GM18526 (cell line): ENCODE data around the gene KANSL1.

ENCODE experiments used
- POLR2A ChIP-seq: IDR thresholded peaks from 3 replicates; pipeline ENCODE4 v1.6.1; 2011; ENCODE audit not compliant: insufficient read length; ENCODE audit errors: extremely low read depth

KANSL1 gene

DNA sequence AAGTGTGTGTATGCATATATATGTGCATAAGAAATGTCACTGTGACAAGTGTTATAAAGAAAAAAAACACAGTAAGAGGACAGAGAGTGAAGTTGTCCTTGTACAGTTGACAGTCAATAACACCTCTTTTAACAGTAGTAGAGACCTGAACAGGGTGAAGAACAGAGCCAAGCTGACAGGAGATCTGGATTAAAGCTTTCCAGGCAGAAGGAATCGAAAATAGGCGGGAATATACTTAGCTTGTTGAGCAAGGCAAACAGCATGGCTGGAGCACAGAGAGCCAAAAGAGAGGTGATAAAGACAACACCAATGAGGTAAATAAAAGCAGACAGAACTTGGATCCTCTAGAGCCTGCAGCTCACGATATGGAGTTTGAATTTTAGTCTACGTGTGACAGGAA, 64.8 kb downstream of the KANSL1 start:
- TF ChIP-seq POLR2A, result no peak

DNA sequence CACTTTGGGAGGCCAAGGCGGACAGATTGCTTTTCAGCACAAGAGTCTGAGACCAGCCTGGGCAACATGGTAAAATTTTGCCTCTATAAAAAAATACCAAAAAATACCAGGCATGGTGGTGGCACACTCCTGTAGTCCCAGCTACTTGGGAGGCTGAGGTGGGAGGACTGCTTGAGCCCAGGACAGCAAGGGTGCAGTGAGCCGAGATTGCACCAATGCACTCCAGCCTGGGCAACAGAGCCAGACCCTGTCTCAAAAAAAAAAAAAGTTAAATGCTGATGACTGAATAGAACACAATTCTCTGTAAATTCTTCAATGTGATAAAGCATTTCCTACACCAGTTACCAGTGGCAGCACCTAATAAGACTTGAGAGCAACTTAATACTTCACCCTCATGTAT, 65.7 kb downstream of the KANSL1 start:
- TF ChIP-seq POLR2A, result no peak

DNA sequence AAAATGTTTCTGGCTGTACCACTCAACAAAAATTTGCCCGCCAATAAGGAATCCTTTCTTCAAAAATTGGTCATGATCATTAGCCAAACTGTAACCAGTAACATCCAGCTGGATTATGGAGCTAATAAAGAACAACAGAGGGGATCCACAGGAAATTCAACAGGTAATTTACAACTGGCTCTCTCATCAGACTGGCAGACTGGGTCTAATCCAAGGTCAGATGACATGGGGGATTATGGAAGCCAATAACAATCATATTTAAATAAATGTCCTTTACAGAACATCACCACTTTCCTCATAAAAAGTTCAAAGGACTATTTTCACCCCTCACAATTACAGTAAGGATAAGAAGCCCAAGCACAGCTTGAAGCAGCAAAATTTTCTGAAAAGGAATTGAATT, 66.4 kb downstream of the KANSL1 start:
- TF ChIP-seq POLR2A, result no peak

DNA sequence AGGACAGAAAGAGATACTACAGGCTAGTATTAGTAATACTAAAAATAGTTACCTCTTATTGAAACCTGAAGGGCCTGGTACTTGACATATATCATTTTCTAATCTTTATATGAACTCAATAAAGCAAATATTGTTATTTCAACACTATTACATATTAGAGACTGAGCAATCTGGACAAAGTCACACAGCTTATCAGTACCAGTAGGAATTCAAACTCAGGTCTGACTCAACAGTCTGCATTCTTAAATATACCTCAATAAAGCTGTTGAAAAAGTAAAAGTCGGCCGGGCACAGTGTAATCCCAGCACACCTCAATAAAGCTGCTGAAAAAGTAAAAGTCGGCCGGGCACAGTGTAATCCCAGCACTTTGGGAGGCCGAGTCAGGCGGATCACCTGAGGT, 67.4 kb downstream of the KANSL1 start:
- TF ChIP-seq POLR2A, result no peak

DNA sequence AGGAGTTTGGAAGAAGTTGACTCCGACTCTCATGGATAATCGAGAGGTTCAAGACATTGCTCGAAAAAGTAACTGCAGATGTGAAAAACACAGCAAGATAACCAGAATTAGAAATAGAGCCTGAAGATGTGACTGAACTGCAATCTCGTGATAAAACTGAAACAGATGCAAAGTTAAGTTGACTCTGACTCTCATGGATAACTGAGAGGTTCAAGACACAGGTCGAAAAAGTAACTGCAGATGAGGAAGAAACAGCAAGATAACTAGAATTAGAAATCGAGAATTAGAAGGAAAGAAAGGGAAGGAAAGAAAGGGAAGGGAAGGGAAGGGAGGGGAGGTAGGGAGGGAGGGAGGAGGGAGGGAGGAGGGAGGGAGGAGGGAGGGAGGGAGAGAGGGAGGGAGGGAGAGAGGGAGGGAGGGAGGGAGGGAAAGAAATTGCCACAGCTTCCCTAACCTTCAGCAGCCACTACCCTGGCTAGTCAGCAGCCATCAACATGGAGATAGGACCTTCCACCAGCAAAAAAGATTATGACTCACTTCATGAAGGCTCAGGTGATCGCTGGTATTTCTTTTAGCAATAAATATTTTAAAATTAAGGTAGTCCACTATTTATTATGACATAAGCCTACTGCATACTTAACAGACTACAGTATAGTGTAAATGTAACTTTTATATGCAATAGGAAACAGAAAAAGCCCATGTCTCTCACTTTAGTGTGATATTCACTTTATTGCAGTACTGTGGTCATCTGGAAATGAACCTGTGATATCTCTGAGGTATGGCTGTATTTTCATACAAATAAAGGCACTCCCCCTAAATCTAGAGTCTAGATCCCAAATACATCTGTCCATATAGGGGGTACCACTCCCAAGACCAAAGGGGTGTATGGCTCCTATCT, 68.3 kb downstream of the KANSL1 start:
- TF ChIP-seq POLR2A, result no peak

DNA sequence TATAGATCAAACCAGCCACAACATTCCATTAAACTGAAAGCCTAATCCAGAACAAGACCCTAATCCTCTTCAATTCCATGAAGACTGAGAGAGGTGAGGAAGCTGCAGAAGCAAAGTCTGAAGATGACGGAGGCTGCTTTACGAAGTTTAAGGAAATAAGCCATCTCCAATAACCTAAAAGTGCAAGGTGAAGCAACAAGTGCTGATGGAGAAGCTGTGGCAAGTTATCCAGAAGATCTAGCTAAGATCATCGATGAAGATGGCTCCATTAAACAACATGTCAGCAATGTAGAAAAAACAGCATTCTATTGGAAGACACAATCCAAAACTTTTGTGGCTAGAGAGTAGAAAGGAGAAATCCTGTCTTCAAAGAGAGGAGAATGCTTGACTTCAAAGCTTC, 69.6 kb downstream of the KANSL1 start:
- no peak for TF ChIP-seq POLR2A

DNA sequence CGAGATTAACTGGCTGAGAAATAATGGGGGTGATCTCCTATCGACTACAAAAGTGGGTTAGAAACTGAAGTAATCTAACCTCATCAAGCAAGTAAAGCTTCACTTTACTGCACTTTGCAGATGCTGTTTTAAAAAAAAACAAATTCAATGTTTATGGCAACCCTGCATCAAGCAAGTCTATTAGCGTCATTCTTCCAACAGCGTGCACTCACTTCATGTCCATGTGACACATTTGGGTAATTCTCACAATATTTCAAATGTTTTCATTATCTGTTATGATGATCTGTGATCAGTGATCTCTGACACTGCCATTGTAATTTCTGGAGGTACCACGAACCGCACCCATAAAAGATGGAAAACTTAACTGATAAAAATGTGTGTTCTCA, 70.8 kb downstream of the KANSL1 start:
- no peak for TF ChIP-seq POLR2A

DNA sequence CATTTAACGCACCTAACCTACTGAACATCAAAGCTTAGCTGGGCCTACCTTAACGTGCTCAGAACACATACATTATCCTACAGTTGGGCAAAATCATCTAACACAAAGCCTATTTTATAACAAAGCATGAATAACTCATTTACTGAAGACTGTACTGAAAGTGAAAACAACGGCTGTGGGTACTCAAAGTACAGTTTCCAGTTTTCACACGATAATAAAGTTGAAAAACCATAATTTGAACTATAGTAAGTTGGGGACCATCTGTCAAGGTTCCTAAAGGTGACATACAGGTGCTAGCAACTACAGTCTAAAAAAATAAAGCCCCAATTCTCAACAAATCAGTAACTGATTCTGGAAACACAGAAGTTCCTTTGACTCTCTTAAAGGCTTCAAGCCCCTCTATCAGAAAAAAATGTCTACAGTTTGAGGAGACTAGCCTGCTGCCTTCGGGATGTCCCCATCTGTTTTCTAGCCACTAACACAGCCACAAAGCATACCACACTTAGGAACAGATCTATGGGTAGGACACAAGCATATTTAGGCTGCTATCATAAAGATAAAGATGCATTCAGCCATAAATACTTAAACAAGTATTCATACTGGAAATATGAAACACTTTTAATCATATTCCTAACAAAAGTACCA, 71.3 kb downstream of the KANSL1 start:
- no peak for TF ChIP-seq POLR2A

DNA sequence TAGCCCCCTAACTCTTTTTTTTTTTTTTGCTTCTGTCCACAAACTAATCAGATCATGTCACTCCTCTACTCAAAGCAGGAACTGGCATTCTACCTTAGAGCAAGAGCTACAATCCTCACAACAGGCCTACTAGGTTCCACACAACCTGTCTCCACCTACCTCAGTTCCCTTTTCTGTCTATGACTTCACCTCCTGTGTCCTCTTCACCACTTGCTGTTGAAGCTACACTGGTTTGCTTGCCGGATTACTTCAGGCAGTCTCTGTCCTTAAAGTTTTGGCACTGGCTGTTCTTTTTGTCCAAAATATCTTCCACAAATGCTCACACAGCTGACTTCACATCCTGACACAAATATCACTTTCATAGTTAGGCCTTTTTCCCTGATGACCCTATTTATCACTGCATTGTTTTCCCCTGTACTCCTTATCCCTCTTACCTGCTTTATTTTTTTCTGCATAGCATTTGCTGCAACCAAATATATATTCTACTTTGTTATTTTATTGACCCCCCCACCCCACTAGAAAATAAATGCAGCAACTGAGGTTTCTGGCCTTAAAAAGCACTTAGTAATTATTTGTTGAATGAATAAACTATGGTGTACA, 72.0 kb downstream of the KANSL1 start:
- TF ChIP-seq POLR2A, result no peak

DNA sequence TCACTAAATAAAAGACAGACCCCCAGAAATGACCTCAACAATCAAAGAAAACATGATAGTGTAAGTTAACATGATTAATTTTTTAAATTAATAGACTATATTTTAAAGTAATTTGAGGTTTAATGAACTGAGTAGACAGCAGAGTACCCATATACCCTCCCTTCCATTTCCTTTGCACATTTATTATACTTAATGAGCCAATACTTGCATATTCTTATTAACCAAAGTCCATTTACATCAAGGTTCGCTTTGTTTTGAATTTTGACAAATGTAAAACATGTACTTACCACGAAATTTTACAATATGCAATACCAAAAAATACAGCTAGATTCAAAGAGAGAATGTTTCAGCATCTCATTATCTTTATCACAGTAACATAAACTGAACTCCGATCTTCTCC, 72.7 kb downstream of the KANSL1 start:
- no peak for TF ChIP-seq POLR2A

DNA sequence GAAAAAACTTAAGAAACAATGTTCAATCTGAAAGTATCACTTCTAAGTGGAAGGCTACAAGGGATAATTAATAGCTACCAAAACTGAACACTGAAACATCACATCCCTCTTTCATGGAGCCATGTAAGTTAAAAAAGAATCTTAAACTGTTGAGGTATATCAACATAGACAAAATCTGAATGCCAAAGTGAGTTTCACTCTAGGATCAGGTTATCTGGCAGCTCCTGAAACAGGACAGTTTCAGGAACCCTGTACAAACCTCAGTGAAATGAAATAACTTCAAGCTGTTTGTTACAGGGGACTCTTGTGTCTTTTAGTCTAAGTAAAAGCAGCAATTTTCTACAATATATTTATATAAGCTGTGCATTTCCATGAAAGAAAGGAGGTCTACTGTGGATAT, 73.2 kb downstream of the KANSL1 start:
- no peak for TF ChIP-seq POLR2A

DNA sequence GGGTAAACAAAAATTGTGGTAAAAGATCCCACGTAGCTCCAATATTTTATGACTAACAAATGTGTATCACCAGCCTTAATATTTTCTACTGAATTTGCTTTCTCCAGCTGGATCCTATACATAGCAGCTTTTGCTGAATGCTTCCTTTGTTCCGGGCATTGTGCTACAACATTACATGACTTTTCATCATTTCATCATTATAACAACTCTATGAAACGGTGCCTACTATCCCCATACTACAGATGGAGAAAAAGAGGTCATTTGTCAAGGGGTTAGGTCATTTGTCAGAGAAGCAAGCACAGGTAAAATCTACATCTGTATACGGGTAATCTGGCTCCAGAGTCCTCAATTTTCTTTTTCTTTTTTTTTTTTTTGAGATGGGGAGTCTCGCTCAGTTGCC, 74.3 kb downstream of the KANSL1 start:
- no peak for TF ChIP-seq POLR2A

DNA sequence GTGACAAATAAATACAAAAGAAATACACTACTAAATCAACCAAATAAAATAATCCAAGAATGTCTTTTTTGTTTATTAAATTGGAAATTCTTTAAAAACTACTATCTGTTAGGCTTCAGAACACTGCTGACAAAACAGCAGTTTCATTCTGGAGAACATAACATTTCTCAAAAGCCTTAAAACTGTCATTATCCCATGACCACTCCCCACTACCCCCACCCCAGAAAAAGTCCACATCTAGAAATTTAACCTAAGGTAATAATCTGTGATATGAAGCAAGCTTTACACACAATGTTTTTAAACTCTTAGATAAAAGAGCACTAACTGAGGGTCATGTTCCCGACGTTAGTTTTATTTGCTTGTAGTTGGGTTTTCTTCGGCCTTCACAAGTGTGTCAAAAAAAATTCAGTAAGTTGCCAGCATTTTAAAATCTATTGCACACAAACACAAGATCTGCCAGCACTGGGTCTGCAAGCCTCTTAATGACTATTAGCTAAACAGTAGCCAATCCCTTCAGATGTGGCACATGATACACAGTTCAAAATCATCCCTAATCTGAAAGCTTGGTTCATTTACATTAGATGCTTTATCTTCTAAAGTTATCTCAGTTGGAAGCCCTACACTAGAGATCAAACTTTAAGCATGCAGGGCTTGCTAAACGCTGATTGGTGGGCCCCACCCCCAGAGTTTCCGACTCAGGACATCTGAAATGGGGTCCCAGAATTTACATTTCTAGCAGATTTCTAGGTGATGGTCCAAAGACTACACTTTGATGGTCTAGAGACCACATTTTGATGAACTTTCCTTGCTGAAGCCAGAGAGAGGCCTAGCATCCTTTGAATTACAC, 75.2 kb downstream of the KANSL1 start:
- no peak for TF ChIP-seq POLR2A

DNA sequence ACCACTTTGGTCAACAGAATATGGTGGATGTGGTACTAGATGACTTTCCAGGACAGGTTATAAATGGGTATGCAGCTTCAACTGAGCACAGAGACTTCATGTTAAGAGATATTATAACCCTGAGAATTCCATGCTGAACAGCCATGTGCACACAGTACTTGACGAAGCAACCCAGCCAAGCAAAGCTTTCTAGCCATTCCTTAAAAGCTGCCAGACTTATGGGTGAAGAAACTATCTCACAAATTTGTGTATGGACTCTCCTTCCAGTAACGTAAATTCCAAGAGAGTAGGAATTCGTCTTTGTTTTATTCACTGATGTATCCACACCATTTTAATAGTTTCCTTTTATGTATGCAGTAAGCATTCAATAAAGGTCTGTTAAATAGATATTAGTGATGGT, 76.1 kb downstream of the KANSL1 start:
- TF ChIP-seq POLR2A, result no peak

DNA sequence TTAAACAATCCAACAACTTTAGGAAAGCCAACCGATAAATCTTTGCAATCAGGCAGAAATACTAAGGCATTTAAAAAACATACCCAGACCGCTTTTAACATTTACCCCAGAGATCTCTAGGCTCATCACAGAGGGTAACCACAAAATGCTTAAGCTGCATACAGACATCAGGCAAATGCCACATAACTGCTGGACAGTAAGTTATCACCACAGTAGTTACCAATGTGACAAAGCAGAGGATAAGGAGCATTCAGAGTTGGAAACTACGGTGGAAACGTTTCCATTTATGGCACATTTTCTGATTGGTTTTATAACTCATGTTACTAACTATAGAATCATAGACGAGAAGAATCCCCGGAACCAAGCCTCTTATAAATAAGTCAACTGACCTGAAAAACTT, 77.5 kb downstream of the KANSL1 start:
- TF ChIP-seq POLR2A, result no peak
